Measurements from ENCODE around the gene VAPA.

The VAPA gene, protein sequence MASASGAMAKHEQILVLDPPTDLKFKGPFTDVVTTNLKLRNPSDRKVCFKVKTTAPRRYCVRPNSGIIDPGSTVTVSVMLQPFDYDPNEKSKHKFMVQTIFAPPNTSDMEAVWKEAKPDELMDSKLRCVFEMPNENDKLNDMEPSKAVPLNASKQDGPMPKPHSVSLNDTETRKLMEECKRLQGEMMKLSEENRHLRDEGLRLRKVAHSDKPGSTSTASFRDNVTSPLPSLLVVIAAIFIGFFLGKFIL

DNA sequence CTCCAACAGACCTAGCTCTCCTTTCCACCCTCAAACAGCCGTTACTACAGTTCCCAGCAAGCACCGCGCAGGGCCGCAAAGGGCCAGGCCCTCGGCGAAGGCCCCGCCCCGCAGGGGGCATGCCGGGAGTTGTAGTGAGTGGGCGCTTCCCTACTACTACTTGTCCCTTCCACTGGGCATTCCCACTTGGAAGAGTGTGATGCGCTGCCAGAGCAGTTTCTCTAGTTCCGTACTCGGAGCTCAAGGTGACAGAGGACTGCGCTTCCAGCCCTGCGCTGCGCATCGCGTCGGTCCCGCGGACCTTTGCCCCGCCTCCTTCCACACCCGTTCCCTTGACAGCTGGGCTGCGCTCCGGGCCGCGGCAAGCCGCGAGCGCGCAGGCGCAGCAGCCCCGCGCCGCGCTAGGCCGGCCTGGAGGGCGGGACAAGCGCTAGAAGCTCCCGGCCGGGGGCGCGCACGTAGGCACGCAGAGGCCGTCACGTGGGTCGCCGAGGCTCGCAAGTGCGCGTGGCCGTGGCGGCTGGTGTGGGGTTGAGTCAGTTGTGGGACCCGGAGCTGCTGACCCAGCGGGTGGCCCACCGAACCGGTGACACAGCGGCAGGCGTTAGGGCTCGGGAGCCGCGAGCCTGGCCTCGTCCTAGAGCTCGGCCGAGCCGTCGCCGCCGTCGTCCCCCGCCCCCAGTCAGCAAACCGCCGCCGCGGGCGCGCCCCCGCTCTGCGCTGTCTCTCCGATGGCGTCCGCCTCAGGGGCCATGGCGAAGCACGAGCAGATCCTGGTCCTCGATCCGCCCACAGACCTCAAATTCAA, at the start of gene VAPA:
TSS of gene VAPA (plus strand) at position 491 of the 808 bp plus-strand sequence. CDS start at position 732, 241 bp downstream.
- DNase-seq: peak; percentile 88

DNA sequence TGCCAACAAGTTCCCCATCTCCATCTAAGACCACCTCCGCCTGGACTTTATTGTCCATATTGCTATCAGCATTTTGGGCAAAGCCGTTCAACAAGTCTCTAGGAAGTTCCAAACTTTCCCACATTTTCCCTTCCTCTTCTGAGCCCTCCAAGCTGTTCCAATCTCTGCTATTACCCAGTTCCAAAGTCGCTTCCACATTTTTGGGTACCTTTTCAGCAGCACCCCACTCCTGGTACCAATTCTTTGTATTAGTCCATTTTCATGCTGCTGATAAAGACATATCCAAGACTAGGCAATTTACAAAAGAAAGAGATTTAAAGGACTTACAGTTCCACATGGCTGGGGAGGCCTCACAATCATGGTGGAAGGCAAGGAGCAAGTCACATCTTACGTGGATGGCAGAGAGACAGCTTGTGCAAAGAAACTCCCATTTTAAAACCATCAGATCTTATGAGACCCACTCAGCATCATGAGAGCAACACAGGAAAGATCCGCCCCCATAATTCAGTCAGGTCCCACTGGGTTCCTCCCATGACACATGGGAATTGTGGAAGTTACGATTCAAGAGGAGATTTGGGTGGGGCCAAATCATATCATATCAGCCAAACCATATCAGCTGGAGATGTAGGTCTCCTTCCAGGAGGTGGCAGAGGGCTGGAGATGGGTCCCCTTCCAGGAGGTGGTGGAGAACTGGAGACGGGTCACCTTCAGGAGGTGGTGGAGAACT, 47.9 kb upstream of the VAPA start:
- DNase-seq: no peak

DNA sequence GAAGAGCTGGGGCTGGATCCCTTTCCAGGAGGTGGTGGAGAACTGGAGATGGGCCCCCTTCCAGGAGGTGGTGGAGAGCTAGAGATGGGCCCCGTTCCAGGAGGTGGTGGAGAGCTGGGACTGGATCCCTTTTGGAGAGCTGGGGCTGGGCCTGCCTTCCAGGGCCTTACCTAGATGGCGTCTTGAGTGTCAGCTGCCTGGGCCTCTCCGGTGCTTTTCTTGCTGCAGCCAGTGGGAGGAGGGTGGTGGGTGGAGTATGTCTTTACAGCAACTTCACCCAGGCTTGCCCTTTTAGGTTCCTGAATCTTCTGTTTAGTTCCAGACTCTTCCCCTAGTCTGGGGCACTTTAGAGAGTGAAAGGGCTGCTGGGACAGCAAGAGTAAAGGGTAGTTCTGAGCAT, 47.2 kb upstream of the VAPA start:
- no peak for DNase-seq

DNA sequence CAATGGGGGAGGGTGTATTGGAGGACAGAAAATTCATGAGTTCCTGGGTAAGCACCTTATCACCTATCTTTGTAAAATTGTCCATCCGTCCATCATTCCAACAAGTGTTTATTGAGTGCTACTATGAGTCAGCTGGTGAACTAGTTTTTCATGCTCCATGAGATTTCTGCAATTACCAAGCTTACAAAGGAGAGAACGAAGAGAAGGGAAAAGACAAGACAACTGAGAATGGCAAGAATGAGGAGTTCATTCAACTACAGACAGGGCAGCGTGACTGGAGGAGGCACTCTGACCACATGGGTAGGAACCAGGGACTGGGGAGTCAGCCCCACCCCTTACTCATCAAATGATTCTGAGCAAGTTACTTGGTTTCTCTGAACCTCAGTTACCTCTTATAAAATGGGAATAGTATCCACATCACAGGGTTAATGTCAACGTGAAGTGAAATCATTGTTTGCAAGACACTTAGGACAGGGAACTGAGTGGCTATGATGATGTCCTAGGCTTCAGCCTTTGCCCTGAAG, 46.7 kb upstream of the VAPA start:
- no peak for DNase-seq

DNA sequence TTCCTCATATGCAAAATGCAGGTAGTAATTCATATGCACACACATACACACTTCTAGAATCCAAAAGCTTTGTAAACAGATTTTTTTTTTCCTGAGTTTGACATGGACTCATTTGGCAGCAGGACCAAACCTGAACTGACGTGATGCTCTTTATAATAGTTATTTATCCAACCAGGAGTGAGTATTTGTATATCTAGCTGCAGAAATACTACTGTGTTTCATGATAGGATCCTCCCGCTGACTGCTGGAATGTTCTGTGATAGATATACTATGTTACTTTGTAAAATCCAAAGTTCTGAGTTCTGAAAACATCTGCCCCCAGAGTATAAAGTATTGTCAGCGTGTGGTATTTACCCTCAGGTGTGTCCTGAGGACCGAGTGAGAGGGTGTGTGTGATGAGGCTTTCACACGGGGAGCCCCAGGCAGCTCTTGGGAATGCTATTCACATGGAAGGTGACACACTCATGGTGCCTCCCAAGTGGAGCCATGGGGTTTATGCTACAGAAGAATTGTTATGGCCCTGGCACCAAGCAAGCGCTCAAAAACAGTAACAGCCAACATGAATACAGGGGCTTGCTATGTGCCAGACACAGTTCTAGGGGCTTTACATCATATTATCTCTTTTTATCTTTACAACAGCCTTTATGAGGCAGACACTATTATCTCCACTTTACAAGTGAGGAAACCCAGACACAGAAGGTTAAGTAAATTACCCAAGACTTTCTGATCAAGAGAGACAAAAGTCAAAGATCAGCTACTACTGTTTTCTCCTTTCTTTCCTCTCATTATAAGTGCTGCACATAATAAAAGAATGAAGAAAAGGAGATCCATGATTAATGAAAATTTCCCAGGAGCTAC, 44.7 kb upstream of the VAPA start:
- DNase-seq: no peak

DNA sequence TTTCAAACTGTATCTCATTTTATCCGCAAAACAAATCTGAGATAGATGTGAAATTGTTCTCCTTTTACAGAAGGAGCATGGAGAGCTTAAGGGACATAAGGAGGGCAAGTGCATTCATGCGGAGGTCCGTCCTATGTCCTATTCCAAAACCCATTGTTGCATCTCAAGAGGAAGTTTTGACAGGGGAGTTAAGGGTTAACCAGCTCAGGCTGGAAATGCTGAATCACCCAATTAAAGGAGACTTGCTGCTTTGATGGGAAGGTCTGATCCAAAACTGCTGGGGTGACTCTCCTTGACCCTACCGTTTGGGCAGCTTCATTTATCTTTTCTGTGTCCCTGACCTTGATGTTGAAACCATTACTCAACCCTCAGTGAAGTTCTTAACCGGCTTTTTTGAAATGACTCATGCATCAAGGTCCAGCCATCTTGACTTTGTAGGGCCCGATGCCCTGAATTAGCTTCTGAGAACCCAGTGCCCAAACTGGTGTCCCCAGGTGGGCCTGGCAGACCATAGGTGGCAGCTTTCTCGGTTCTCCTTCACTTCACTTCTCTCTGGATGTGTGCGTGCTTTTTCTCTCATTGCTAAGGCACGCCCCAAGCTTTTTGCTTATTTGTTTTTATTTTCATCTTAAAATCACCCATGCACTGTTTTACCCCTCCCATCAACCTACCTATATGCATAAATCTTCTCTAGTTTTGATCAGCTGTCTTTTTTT, 43.9 kb upstream of the VAPA start:
- DNase-seq: no peak

DNA sequence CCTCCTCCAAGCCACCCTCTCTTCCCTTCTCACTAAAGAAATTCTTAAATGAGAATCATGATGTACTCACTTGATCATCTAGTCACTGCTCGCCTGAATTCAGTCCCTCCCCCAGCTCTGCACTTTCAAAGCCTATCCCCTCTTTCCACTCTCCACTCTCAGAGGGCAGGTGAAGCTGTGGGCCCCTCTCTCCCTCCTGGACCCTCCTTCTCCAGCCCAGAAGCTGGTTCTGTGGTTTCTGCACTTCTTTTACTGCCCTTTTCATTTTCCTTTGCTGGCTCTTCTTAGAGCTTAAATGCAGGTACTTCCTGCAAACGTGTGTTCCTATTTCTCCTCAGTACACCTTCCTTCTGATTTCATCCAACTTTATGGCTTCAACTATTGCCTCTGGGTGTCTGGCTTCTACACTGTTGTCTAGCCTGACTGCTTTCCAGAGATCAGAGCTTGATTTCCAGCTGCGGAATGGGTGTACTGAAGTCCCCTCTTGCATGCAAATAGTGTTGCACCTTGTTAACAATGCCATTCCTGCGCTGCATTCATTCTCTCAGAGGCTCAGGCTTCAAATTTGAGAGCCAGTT, 43.3 kb upstream of the VAPA start:
- DNase-seq: no peak

DNA sequence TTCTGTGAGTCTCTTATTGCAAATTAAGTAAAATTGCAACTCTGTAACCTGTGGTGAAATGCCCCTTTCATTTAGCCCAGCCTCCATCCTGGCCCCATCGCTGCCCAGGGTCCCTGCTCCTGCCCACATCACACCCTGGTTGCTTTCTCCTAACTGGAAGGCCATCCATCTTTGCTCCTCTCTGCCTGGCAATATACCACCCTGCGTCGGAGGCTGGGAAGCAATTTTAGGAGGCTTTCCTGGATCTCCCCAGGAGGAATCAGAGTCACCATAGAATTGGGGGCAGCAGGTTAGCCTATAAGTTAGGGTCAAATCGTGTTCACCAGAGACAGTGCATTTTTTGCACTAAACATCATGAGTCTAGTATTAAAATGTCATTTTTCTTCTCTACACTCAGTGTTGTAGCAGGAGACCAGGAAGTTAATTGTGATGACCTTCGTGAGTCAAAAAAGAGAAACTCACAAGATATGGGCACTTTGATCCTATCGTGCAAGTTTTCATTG, 42.5 kb upstream of the VAPA start:
- DNase-seq: no peak

DNA sequence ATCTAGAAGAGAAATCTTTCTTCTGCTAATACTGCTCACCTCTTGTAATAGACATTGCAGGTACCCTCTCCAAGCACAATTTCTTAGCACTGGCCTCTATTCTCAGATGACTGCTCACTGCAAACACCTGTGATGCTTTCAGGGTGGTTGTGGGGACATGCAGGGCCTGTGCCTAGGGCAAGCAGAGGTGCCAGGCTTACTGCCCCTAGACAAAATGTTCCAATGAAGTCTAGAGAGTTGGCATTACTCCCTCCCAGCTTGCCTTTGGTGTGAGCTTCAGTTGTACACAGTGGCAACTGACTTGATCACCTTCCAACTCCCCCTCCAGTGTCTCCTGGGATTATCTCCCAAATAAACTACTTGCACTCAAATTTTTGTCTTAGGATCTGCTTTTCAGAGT, 41.0 kb upstream of the VAPA start:
- DNase-seq: no peak

DNA sequence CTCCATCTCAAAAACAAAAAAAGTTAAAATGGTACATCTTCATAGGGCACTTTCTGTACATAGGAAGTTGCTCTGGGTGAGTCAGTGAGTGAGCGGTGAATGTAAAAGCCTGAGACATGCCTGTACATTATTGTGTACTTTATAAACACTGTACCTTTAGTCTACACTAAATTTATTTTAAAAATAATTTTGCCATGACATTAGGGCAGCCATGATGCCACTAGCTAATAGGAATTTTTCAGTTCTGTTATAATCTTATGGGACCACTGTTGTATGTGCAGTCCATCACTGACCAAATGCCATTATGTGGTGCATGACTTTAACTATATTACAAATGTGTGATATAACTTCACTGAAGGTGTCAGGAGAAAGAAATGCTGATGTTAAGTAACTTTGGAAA, 39.1 kb upstream of the VAPA start:
- no peak for DNase-seq

DNA sequence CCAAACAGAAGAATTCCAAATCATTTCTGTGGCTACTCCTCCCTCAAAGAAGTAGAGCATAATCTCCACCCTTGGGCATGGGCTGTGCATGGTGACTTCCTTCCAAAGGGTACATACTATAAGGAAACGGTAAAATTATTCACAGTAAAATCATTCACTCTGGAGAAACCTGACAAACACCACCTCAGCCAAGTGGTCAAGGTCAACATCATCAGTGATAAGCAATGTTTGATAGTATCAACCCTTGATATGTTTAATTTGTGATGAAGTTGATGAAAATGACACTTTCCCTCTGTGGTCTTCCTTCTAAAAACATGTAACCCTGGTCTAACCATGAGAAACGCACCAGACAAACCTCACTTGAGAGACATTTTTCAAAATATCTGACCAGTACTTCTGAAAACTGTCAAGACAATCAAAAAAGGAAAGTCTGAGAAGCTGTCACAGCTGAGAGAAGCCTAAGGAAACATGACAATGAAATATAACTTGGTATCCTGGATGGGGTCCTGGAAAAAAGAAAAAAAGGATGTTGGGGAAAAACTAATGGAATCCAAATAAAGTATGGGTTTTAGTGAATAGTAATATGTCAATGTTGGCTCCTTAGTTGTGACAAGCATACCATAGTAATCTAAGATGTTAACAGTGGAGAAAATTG, 37.5 kb upstream of the VAPA start:
- no peak for DNase-seq

DNA sequence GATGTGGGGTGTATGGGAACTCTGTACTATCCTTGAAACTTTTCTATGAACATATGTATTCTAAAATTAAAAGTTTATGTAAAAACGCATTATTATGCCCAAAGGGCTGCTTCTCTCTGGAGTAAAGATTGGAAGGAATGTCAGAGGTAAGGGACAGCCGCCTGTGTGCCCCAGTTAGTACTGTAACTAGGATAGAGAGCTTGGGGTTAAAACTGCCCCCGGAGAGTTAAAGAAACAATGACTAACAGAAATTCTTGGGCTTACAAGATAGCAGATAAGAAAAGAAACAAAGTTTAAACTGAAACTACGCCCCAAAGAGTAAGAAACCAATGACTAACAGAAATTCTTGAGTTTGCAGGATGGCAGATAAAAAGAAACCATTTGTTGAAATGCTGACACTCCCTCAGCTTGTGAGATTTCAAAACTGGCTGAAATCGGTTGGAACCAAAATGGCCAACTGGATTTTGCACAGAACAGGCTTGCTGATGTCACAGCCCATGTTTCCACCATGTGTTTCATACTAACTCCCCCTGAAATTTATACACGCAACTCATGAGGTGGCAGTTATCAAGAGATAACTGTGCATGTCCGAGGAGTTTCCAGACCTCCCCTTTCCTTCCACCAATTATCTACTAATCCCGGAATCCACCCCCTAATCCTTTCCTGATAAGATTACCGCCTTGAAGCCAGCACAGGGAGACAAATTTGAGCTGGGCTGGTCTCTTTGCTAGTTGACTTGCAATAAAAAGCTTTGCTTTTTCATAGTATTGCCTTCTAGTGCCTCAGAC, 36.8 kb upstream of the VAPA start:
- no peak for DNase-seq

DNA sequence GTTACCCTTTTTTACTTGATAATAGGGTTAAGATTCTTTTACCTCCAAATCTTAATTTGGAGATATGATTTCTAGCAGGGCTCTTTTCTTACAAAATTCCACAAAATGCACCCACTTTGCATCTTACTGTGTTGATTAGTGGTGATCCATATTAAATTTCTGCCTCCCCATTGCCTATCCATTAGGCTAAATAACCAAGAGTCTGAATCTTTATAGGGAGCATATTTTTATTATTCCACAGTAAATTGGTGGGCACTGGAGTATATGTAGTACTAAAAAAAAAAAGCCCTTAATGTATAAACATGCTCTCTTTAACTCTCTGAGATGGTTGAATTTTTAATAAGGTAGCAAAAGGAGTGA, 36.2 kb upstream of the VAPA start:
- DNase-seq: no peak

DNA sequence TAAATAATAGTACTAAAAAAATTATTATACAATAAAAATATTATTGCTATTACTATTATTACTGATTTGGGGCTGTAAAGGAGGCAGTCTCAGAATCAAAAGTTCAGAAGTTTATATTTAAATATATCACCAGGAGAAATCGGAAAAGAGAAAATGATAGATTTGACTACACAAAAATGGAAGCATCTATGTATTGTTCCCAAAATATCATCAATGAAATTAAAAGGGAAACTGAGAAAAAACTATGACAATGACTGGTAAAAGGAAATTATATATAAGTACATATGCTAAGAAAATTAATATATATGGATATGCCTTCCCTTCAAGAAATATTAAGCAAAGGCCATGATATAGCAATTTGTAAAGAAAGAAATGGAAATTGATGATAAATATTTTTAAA, 35.7 kb upstream of the VAPA start:
- no peak for DNase-seq

DNA sequence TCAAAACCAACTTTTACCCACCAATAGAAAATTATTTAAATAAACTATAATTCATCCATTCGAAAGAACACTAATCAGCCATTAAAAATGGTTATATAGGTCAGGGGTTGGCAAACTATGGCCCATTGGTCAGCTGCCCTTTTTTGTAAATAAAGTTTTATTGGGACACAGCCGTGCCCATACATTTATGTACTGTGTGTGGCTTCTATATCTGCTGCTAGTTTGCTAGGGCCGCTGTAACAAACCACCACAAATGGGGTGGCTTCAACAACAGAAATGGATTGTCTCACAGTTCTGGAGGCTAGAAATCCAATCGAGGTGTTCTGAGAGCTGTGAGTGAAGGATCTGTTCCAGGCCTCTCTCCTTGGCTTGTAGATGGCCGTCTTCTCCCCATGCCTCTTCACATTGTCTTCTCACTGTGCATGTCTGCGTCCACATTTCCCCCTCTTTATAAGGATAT, 35.0 kb upstream of the VAPA start:
- no peak for DNase-seq

DNA sequence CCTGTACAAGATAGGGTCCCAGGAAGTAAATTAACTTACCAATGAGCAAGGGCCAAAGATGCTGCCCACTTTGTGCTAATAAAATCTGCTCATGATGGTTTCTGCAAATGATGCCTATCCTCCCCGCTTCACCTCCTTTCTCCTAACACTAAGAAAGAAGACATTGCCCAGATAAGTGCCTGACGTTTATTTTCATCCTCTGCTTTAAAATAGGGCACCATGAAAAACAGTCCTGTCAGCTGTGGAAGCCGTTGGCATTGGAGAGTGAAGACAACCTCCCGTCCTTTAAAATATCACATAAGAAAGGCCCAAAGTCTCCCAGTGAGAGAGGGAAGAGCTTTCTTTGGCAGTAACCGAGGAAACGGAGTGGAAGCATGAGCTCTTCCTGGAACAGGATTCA, 29.7 kb upstream of the VAPA start:
- no peak for DNase-seq

DNA sequence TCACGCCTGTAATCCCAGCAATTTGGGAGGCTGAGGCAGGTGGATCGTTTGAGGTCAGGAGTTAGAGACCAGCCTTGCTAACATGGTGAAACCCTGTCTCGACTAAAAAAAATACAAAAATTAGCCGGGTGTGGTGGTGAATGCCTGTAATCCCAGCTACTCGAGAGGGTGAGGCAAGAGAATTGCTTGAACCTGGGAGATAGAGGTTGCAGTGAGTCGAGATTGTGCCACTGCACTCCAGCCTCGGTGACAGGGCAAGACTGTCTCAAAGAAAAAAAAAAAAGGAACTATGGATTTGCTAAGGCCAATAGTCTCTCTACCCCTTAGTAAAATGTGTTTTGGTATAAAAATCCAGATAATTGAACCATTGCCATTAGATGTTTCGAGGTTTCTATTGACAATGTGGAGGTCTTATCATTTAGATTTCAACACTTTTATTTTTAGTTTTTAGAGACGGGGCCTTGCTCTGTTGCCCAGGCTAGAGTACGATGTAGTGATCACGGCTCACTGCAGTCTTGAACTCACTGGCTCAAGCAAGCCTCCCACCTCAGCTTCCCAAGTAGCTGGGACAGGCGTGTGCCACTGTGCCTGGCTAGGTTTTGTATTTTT, 29.2 kb upstream of the VAPA start:
- no peak for DNase-seq

DNA sequence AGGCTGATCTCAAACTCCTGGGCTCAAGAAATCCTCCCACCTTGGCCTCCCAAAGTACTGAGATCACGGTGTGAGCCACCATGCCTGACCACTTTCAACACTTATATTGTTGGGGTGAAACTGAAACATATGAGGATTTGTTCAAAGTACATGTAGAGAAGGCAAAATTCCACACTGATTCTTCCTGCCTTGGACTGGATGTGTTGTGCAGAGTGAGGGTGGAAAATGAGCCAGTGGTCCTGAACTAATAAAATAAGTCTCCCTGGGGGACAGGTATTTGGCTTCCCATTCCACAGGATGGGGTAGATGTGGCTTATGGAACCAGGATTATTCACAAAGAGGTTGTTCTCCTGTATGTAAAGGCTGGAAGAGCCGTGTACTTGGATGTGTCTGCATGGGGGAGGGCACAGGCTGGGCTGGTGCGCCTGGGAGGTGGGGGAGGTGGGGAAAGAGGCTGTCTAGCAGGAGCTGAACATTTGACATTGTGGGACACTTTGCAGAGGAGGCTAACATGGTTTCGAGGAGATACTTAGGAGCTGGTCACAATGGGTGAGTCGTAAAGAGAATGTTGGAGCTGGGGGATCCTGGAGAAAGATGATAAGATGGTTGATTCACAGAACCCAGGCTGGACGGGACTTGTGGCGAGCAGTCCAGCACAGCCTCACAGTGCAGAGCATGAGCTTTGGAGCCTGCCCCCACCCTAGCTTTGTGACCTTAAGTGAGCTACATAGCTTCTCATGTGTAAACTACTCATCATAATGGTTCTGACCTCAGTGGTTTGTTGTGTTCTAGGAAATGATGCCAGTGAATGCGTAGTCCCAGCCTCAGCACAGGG, 28.4 kb upstream of the VAPA start, which contains the start of gene TXNDC2:
TSS of gene TXNDC2 (plus strand) at position 804 of the 835 bp plus-strand sequence. CDS start 708 bp downstream, outside the sequence.
- DNase-seq: no peak

DNA sequence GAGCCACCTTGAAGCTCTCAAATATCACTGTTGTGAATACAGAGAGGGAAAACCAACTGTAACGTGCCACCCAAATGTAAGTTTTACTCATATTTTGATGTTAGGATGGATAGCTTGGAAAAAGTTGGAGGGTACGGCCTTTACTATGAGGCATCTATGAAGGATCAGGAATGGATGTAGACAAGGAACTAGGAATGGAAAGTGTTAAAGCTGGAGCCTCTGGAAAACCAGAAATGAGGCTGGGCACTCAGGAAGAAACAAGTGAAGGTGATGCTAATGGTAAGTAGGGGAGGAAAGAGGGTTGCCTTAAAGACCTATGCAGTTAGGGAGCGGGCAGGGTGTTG, 27.8 kb upstream of the VAPA start:
- DNase-seq: no peak
